ENCODE data around the gene PPP2R2C.
A peak's percentile ranks its signal among the peaks of the same experiment; 100 is the strongest.

Gene PPP2R2C

GRCh38 chr4:6342530-6343293, 129.7 kb downstream of the PPP2R2C start:
- DNase-seq: peak in 4 of 14 donors; percentile 12 to 78 (median 20)

GRCh38 chr4:6341696-6342095, 130.7 kb downstream of the PPP2R2C start:
- no peak for DNase-seq

DNA sequence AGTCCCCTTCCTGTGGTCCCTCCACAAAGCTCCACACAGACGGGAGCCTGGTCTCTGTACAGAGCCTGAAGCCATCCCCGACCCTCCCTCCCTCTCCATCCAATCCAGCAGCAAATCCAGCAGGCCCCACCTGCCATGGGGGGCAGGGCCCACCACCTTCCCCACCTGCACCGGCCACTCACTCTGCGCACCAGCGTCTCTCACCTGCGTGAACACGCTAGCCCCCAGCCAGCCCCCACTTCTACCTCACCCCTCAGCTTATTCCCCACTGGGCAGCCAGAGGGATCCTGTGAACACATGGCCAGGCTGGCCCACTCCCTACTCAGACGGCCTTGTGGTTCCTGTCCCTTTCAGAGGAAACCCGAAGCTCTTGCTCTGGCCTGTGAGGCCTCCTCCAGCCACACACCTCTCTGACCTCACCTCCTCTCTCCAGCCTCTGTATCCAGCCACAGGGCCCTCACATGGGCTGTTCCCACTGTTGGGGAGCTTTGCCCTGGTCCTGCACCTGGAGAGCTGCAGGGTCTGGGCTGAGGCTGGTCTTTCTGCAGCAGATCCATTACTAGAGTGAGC, 131.9 kb downstream of the PPP2R2C start:
- DNase-seq: no peak

DNA sequence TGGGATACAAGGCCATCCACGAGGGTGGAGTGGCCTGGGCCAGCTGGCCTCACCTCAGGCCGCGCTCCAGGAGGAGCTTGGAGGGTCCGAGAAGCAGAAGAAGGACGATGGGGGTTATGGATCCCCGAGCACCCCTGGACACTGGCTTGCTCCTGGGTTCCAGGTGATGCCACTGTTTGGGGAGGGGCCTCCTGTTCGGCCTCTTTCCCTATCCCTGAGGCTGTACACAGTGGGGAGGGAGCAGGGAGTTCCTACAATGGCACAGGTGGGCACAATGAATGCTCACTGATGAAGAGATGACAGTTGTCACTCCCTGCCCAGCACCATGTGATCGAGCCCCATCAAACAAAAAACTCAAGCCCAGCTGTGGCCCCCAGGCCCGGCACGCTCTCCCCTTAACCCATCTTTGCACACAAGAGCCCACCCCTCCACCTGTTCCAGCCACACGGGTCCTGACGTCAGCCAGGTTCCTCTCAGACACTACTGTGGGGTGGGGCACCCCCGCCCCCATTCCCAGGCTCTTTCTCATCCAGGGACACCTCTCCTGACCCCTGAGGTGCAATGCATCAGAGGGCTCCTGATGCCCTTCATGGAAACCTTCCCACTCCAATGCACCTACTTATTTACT, 132.5 kb downstream of the PPP2R2C start:
- no peak for DNase-seq

DNA sequence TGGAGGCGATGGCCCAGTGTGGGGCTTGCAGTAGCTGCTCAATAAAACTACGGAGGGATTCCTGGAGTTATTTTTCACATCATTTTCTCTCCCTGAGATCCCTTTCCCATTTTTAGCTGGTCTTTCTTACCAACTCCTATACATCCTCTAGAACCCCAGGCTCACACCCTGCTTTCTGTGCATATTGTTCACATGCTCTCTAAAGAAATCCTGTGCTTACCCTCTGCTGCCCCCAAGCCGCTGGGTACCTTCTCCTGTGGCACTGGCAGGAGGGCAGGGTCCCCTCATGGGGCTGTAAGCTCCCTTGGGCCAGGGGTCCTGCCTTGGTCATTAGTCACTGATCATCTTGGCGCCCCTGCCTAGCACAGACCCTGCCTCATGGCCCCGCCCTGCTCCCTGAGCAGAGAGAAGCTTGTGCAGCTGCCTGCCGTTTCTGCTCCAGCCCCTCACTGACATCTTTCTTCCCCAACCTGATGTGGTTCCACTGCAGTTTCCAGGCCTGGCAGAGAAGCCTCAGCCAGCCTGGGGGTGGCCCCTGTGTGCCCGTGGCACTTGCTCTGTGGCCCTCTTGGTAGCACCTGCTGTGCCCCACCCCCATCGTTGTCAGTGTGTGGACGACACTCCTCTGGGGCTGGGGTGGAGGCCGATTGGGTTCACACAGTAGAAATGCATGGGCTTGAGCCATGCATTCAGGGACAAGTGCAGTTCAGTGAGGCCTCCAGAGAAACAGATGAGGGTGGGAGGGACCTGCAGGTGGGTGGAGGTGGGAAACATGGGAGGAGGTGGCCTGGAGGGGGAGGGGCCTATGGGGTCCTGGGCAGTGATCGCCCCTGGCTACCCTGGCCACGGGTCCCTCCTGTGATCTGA, 133.2 kb downstream of the PPP2R2C start:
- DNase-seq: no peak

GRCh38 chr4:6338175-6338950, 134.1 kb downstream of the PPP2R2C start:
- DNase-seq: no peak

DNA sequence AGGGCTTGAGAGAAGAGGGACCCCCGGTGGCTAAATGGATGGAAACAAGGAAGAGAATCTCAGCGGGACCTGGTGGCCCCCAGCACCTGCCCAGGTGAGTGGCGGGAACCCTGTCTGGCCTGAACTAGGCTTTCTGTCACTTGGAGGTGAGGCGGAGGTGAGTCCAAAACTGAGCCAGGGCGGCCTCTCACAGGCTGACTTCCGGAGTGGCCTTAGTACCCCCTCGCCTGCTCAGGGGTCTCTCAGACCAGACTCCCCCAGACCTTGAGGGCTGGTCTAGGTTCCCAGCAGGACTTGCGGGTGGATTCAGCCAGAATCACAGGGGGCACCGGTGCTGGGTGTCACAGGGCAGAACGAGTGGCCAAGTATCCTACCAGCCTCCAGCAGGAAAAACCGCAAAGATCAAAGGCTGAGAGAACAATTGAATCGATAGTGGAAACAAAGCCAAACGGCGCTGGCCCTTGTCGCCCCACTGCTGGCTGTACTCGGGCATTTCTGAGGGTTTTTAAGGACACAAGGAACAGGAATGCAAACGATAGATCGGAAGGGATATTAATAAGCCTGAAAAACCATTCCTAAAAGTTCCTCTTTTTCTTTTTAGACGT, 135.0 kb downstream of the PPP2R2C start:
- no peak for DNase-seq

GRCh38 chr4:6336166-6336565, 136.2 kb downstream of the PPP2R2C start:
- DNase-seq: no peak

- DNase-seq: no peak
Measured at GRCh38 chr4:6335040-6335590, 137.3 kb downstream of the PPP2R2C start.

DNA sequence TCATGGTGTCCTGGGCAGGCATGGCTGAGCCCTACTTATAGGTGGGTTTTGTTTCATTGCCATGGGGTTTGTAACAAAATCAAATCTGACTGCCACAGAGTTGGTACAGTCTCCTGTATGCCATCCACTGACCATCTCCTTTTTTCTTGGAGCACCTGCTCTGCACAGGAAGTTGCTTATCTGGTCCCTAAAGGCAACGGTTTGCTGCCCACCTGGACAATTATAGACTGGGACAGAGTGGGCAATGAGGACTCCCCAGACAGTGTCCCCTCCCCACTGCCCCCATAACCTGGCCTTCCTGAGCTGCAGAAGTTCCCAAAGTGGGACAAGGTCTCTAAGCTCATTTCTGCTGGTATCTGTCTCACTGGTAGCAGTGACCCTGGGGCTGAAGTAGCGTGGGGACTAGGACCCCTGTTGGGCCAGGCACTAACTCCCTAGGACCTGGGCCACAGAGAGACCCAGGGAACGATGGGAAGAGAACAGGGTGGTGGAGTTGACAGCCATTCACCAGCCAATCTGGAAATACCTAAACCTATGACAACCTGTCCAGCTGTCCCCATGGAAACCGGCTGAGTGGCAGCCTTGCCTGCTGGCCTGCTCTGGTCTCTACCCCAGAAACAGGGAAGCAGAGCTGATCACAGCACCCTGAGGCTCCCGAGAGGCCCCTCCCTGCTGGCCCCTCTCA, 138.1 kb downstream of the PPP2R2C start:
- no peak for DNase-seq

DNA sequence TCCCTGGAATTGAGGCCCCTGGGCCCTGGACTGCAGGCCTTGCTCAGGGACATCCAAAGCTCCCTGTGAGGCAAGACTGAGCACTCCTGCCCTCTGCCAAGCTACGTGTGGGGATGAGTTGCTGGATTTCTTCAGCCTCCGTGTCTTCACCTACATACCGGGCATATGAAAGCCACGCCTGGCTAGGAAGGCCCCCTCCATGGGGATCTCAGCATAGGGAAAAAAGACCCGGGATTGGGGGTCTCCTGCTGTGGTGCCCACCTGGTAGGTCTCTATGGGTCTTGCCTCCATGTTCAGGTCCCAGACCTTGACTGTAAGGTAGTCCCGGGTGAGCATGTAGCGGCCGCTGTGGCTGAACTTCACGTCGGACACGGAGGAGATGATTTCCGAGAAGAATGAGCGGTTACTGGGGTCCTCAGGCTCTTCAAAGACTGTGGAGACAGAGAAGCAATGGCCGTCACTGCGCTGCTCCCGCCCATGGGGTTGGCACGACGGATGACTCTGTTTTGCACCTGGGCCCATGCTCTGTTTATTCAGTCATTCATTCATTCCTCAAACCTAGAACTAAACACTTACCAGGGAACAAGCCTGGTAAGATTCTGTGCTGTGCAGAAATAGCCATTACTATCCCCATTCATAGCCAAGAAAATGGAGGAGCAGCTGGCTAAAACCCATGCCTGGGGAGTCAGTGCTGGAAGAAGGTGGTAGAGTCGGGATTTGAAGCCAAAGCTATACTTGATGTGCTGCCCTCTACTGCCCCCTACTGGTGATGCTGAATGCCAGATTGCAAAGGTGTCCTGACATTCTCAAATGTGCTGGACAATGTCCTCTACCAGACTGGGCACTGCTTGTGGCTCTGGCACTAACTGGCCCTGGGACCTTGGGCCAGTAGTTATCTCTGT, 138.9 kb downstream of the PPP2R2C start:
- DNase-seq: no peak

- no peak for DNase-seq
Measured at GRCh38 chr4:6332669-6333050, 139.8 kb downstream of the PPP2R2C start.

DNA sequence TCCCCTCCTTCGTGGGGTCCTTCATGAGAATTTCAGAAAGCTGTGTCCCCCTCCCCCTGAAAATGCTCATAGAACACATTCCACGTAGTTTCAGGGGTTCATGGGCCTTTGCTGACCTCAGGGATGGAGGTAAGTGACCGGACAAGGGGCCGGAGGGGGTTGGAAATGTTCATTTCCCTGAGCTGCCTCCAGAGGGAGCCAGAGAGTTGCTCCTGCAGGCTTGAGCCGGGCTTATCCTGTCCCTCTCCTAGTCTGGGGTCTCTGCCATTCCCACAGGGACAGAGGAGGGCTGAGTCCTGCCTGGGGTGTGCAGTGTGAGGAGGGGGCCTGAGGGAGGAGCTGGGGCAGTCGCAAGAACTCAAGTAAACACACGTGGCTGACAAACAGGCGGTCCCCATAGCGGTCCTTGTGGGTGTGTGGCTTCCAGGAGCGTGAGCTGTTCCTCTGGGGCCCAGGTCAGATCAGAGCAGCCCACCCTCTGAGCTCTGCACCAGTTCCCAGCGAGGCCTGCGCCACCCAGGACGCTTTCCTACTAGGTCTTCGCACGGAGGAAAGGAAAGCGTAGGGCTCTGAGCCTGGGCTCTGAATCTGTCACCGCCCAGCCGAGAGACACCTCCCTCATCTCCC, 140.3 kb downstream of the PPP2R2C start:
- DNase-seq: peak in 3 of 14 donors; percentile 11 to 37 (median 15)

DNA sequence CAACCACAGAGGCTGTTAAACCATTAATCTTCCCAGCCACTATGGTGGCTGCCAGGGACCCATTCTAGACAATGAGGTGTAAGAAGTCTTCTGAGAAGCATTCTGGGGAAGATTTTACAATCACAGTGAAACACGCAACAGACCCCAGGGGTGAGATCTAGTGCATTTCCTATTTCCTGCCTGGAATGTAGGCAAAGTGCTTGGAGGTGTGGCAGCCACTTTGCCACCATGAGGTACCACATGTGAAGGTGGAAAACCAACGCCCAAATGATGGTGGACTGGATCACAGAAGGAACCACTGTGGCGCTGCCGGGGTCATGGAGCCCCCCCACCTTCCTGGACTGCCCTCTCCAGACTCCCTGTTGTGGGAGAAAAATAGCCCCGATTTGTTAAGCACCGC, 140.9 kb downstream of the PPP2R2C start:
- no peak for DNase-seq

- no peak for DNase-seq
Measured at GRCh38 chr4:6331018-6331417, 141.4 kb downstream of the PPP2R2C start.

GRCh38 chr4:6330384-6330767, 142.0 kb downstream of the PPP2R2C start:
- no peak for DNase-seq

DNA sequence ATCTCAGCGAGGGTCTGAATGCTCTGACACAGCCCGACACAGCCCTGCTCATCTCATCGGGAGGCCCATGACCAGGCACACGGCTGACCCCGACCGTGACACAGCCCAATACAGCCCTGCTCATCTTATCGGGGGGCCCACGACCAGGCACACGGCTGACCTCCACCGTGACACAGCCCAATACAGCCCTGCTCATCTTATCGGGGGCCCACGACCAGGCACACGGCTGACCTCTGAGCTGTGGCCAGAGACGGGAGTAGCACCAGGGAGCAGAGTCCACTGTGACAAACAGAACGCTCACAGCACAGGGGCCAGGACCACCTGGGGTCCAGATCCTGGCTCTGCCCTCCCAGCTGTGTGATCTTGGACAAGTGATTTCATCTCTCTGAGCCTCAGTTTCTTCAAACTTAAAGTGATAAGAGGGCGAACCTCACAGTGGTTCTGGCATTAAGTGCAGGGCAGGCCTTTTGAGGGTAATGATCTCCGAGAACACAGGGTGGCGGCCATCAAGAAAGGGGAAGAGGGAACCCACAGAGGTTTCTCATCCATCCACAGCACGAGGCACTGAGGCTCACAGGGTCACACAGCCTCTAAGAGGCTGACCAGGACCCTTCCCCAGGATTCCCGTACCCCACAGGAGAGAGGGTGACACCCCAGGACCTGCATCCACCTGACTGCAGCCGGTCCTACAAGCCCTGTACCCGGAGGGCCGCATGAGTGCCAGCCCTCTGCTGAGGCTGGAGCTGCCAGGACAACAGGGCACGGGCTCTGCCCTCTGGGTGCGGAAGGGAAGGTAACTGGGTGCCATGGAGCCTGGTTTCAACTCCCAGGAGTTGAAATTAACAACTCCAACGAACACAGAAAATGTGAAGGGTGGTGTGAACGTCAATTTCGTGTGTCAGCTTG, 142.7 kb downstream of the PPP2R2C start:
- no peak for DNase-seq

- DNase-seq: no peak
Measured at GRCh38 chr4:6328526-6328925, 143.9 kb downstream of the PPP2R2C start.
